Measurements from ENCODE around the gene CEP43.

Gene CEP43

DNA sequence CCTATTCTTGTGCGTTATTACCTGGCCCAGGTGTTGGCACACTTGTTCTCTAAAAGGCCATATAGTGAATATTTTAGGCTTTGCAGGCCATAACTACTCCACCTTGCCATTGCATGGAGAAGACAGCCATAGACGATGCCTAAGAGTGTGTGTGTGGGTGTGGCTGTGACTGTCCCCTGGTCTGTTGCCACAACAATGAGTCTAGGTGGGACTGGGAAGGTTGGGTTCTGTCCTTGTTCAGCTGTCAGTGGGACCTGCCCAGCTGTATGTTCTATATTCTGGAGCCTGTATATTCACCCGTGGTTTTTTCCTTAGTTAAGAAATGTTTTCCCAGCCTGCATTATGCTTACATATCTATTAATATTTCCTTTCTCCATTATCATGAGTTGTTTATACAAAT lies 38.6 kb downstream of the CEP43 start:
- Histone ChIP-seq H3K36me3 (ENCODE audit: control insufficient read depth, insufficient read depth, low read length) (peaks cover 13% of the 10 kb centered on the region), H3K9ac (ENCODE audit: low read length) (no peak overlapping the region), H3K4me1 (ENCODE audit: control insufficient read depth, insufficient read depth, low read length) (no peaks in the 10 kb centered on the region), H3K4me3 (ENCODE audit: low read length) (no peak overlapping the region), H3K27ac (ENCODE audit: low read depth, low read length) (no peak overlapping the region), H3K27me3 (ENCODE audit: control insufficient read depth, insufficient read depth, low read length) (no peaks in the 10 kb centered on the region)

DNA sequence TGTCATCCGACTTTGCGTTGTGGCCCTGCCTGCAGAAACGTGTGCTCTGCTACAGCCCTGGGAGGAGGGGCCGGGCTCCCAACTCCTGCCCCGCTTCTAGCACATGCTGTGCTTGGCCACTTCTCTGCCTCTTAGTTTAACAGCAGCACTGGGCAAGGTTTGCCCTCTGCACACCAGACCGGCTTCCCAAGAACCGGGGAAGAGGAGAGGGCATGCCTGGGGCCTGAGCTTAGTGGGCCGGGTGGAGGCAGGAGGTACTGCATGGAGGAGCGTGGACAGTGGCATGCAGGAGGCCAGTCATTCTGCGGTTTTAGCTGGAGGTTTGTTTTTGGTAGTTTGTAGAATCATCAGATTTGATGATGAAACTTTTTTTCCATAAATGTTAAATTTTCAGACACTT lies 45.5 kb downstream of the CEP43 start:
- Histone ChIP-seq H3K27me3 (ENCODE audit: control insufficient read depth, insufficient read depth, low read length) (no peaks in the 10 kb centered on the region), H3K9ac (ENCODE audit: low read length) (no peak overlapping the region), H3K27ac (ENCODE audit: low read depth, low read length) (no peak overlapping the region), H3K36me3 (ENCODE audit: control insufficient read depth, insufficient read depth, low read length) (no peaks in the 10 kb centered on the region), H3K4me1 (ENCODE audit: control insufficient read depth, insufficient read depth, low read length) (no peaks in the 10 kb centered on the region), H3K4me3 (ENCODE audit: low read length) (no peak overlapping the region)

DNA sequence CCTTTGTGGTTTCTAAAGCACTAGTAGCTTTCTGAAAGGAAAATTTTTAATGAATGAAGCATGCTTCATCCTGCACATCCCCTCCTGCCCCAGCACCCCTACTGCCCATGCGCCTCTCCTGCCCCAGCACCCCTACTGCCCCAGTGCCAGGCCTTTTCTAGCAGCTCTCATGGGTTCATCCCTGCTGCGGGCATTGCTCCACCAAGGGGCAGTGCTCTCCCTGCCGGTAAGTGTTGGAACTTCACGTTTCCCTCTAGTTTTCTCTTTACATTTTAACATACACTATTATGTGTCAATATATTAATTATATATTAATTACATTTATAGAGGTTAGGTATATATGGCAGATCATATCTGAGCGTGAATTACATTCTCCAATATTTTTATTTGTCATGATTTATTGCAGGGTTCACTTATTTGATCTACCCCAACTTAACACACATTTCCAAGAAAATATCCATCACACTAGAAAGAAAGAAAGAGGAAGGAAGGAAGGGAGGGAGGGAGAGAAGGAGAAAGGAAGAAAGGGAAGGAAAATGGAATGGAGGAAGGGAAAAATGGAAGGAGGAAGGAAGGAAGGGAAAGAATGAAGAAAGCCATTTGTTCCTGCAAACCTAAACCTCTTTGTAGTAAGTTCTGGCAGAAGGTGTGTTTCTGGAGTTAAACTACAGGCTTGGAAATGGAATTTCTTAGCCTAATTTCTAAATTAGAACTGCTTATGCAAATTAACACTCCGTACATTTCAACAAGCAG lies 46.8 kb downstream of the CEP43 start:
- H3K36me3 ChIP-seq (ENCODE audit: control insufficient read depth, insufficient read depth, low read length), result no peaks in the 10 kb centered on the region
- no peaks in the 10 kb centered on the region for H3K27me3 ChIP-seq (ENCODE audit: control insufficient read depth, insufficient read depth, low read length)
- no peak overlapping the region for H3K9ac ChIP-seq (ENCODE audit: low read length)
- H3K4me3 ChIP-seq (ENCODE audit: low read length), result no peak overlapping the region
- no peaks in the 10 kb centered on the region for H3K4me1 ChIP-seq (ENCODE audit: control insufficient read depth, insufficient read depth, low read length)
- no peak overlapping the region for H3K27ac ChIP-seq (ENCODE audit: low read depth, low read length)

DNA sequence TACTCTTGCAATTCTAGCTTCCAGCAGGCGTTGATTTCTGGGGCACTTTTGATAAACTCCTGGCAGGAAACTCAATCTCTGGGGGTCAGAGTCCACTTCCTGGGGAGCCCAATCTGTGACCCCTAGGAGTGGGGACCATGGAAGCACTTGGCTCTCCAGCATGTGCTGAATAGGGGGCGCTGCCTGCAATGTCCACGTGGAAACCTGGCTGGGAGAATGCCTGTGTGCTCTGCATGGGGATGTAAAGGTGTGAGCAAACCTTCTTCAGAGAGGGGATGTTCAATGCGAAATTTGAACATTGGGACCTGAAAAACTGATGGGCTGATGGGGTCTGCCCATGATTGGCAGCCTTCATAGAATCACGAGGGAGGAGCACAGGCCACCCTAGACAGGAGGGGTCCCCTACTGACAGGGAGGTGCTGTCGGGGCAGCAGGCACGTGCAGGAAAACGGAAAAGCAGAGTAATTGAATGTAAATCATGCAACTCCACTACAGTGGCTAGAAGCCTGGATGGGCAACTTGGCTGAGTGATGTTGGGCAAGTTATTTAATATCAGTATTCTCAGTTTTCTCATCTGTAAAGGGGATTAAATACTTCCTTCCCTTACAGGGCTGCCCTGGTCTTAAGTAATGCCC lies 47.8 kb downstream of the CEP43 start:
- Histone ChIP-seq H3K9ac (ENCODE audit: low read length) (no peak overlapping the region), H3K4me3 (ENCODE audit: low read length) (no peak overlapping the region), H3K36me3 (ENCODE audit: control insufficient read depth, insufficient read depth, low read length) (no peaks in the 10 kb centered on the region), H3K4me1 (ENCODE audit: control insufficient read depth, insufficient read depth, low read length) (no peaks in the 10 kb centered on the region), H3K27ac (ENCODE audit: low read depth, low read length) (no peak overlapping the region), H3K27me3 (ENCODE audit: control insufficient read depth, insufficient read depth, low read length) (no peaks in the 10 kb centered on the region)

DNA sequence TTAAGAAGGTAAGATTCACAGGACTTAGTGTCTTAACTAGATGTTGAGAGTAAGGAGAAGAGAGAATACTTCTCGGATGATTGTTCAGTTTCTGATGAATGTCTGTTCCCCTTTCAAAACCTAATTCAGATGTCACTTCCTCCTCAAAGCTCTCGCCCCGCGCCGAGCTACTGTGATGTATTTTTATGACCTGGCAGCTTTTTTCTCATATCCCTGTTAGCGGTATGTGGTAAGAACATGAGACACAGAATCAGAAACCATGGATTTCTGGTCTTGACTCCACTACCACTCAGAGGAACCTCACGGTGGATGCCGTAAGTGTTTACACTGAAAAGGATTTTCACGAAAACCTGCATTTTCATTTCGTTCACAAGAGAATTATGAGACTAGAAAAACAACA lies 48.4 kb downstream of the CEP43 start:
- no peaks in the 10 kb centered on the region for H3K27me3 ChIP-seq (ENCODE audit: control insufficient read depth, insufficient read depth, low read length)
- no peak overlapping the region for H3K27ac ChIP-seq (ENCODE audit: low read depth, low read length)
- no peaks in the 10 kb centered on the region for H3K36me3 ChIP-seq (ENCODE audit: control insufficient read depth, insufficient read depth, low read length)
- no peak overlapping the region for H3K9ac ChIP-seq (ENCODE audit: low read length)
- H3K4me3 ChIP-seq (ENCODE audit: low read length), result no peak overlapping the region
- H3K4me1 ChIP-seq (ENCODE audit: control insufficient read depth, insufficient read depth, low read length), result no peaks in the 10 kb centered on the region
